Neuronal stem cell (in vitro differentiated cells): ENCODE data around the gene OLFM1.

Source experiments
- DNase-seq: peaks from one replicate; pipeline ENCODE4 v3.0.0-alpha.2; 2013; ENCODE audit warnings: low spot score
- H2AFZ ChIP-seq: one replicate; pipeline ENCODE4 v1.6.1; 2013; ENCODE audit warnings: mild to moderate bottlenecking, low read length, inconsistent platforms
- H2AK5ac ChIP-seq: 2 replicates; pipeline ENCODE4 v1.6.1; 2013; ENCODE audit warnings: low read depth, mild to moderate bottlenecking, inconsistent platforms, low read length, moderate library complexity, mixed read lengths
- H2BK120ac ChIP-seq: 2 replicates; pipeline ENCODE4 v1.6.1; 2013; ENCODE audit warnings: low read depth, mild to moderate bottlenecking, inconsistent platforms, low read length, moderate library complexity, mixed read lengths
- H2BK12ac ChIP-seq: one replicate; pipeline ENCODE4 v1.6.1; 2013; ENCODE audit warnings: low read length, inconsistent platforms
- H2BK15ac ChIP-seq: 2 replicates; pipeline ENCODE4 v1.6.1; 2013; ENCODE audit warnings: mild to moderate bottlenecking, low read length, inconsistent platforms, mixed read lengths
- H2BK5ac ChIP-seq: one replicate; pipeline ENCODE4 v1.6.1; 2013; ENCODE audit warnings: inconsistent platforms, mild to moderate bottlenecking, low read length, moderate library complexity
- H3K14ac ChIP-seq: one replicate; pipeline ENCODE4 v1.6.1; 2013; ENCODE audit warnings: low read length, inconsistent platforms
- H3K18ac ChIP-seq: 2 replicates; pipeline ENCODE4 v1.6.1; 2013; ENCODE audit warnings: low read length, inconsistent platforms
- H3K23ac ChIP-seq: 2 replicates; pipeline ENCODE4 v1.6.1; 2013; ENCODE audit warnings: low read depth, mild to moderate bottlenecking, mixed read lengths, low read length, inconsistent platforms; ENCODE audit not compliant: poor library complexity
- H3K27ac ChIP-seq: replicated peaks from 3 replicates; pipeline ENCODE4 v1.5.1; 2013; ENCODE audit warnings: low read length, inconsistent platforms
- H3K27me3 ChIP-seq, 3 experiments: 2 replicates each; pipeline ENCODE4 v1.6.1; 2013; ENCODE audit warnings: low read length in 3 of 3, mild to moderate bottlenecking in 2 of 3, inconsistent platforms in 1 of 3, low read depth in 1 of 3, mixed read lengths in 1 of 3, moderate library complexity in 1 of 3; ENCODE audit not compliant: control insufficient read depth in 3 of 3, insufficient read depth in 3 of 3
- H3K36me3 ChIP-seq, 2 donors: replicated peaks in 1 of 2; 2 replicates each; pipeline ENCODE4 v1.6.1; 2013; ENCODE audit warnings: low read length in 2 of 2; ENCODE audit not compliant: control insufficient read depth in 2 of 2, insufficient read depth in 2 of 2
- H3K4ac ChIP-seq: 2 replicates; pipeline ENCODE4 v1.6.1; 2013; ENCODE audit warnings: inconsistent platforms, mild to moderate bottlenecking, low read length, moderate library complexity
- H3K4me1 ChIP-seq, 2 donors: 1 replicate in 1 of 2; 2 replicates in 1 of 2; pipeline ENCODE4 v1.6.1; 2013; ENCODE audit warnings: low read length in 2 of 2, low read depth in 1 of 2; ENCODE audit not compliant: control insufficient read depth in 2 of 2, insufficient read depth in 1 of 2
- H3K4me2 ChIP-seq: one replicate; pipeline ENCODE4 v1.6.1; 2013; ENCODE audit warnings: mild to moderate bottlenecking, low read length, inconsistent platforms; ENCODE audit not compliant: insufficient read depth, poor library complexity, severe bottlenecking
- H3K4me3 ChIP-seq, 2 donors: 2 replicates each; pipeline ENCODE4 v1.5.1; 2013; ENCODE audit warnings: low read length in 2 of 2, mild to moderate bottlenecking in 2 of 2, inconsistent platforms in 1 of 2, moderate library complexity in 1 of 2
- H3K79me1 ChIP-seq: one replicate; pipeline ENCODE4 v1.6.1; 2013; ENCODE audit warnings: low read depth, mild to moderate bottlenecking, inconsistent platforms, low read length, moderate library complexity
- H3K9ac ChIP-seq: one replicate; pipeline ENCODE4 v1.6.1; 2013; ENCODE audit warnings: mild to moderate bottlenecking, low read depth, low read length, inconsistent platforms; ENCODE audit not compliant: poor library complexity
- H3K9me3 ChIP-seq, 2 donors: replicated peaks in 1 of 2; 2 replicates each; pipeline versions ENCODE3 to v1.6.1; 2013; ENCODE audit warnings: low read length in 2 of 2, mild to moderate bottlenecking in 2 of 2, inconsistent platforms in 1 of 2, low read depth in 1 of 2, mixed read lengths in 1 of 2, moderate library complexity in 1 of 2; ENCODE audit not compliant: control insufficient read depth in 2 of 2, insufficient read depth in 1 of 2
- H4K8ac ChIP-seq: one replicate; pipeline ENCODE4 v1.6.1; 2013; ENCODE audit warnings: low read depth, mild to moderate bottlenecking, inconsistent platforms, low read length, moderate library complexity
- H4K91ac ChIP-seq: one replicate; pipeline ENCODE4 v1.6.1; 2013; ENCODE audit warnings: low read length, low read depth, mild to moderate bottlenecking, inconsistent platforms; ENCODE audit not compliant: poor library complexity
- WGBS, 2 donors: extraction: QIAGEN DNeasy Blood & Tissue Kit; methylation state at CpG; one replicate each; pipeline ENCODE4 v1.1.7; 2013; ENCODE audit warnings: missing lambda C conversion rate in 2 of 2, mixed read lengths in 1 of 2; ENCODE audit not compliant: insufficient read length in 2 of 2, insufficient replicate concordance in 1 of 2; ENCODE audit errors: extremely low coverage in 2 of 2; 5-methylcytosine and 5-hydroxymethylcytosine counted together

Gene OLFM1

GRCh38 chr9:135073741-135074305 is 13.6 kb upstream of the OLFM1 start:
- no peak overlapping the region for H2BK5ac ChIP-seq
- H3K23ac ChIP-seq = no peak overlapping the region
- H3K4me1 ChIP-seq = peaks cover 6 to 17% of the 10 kb centered on the region in 2 donors
- no peak overlapping the region for H2BK12ac ChIP-seq
- no peak overlapping the region for H3K4me3 ChIP-seq
- peak overlapping the region; percentile 3 for H3K9ac ChIP-seq
- no peak overlapping the region for H4K8ac ChIP-seq
- peaks cover 4% of the 10 kb centered on the region for H3K79me1 ChIP-seq
- no peak overlapping the region for H2AK5ac ChIP-seq
- H3K18ac ChIP-seq = no peak overlapping the region
- H3K14ac ChIP-seq = no peak overlapping the region
- H2AFZ ChIP-seq = no peak overlapping the region
- H3K9me3 ChIP-seq = no peaks in the 10 kb centered on the region
- no peak overlapping the region for H2BK120ac ChIP-seq
- H3K27ac ChIP-seq = no peak overlapping the region
- no peaks in the 10 kb centered on the region for H3K36me3 ChIP-seq
- H3K4me2 ChIP-seq = no peak overlapping the region
- no peak overlapping the region for H3K4ac ChIP-seq
- DNase-seq = no peak
- H2BK15ac ChIP-seq = no peak overlapping the region
- peaks cover 0 to 37% (median 14%) of the 10 kb centered on the region in 3 experiments for H3K27me3 ChIP-seq
- no CpG with 5 or more reads among the region's 9 CpGs for WGBS, 2 donors
- H4K91ac ChIP-seq = no peak overlapping the region

- DNase-seq = no peak
- H2BK12ac ChIP-seq = no peak overlapping the region
- H3K18ac ChIP-seq = no peak overlapping the region
Measured at GRCh38 chr9:135074354-135075233, 12.9 kb upstream of the OLFM1 start.

GRCh38 chr9:135075234-135076142 is 12.0 kb upstream of the OLFM1 start:
- H2AK5ac ChIP-seq = no peak overlapping the region
- no peak overlapping the region for H3K27ac ChIP-seq
- H3K27me3 ChIP-seq = peaks cover 0 to 24% (median 14%) of the 10 kb centered on the region in 3 experiments
- H2BK120ac ChIP-seq = no peak overlapping the region
- no peak overlapping the region for H4K8ac ChIP-seq
- no peak overlapping the region for H2BK5ac ChIP-seq
- H3K36me3 ChIP-seq = no peaks in the 10 kb centered on the region
- H3K4ac ChIP-seq = no peak overlapping the region
- no peak overlapping the region for H3K23ac ChIP-seq
- peak overlapping the region; percentile 68 for H2BK15ac ChIP-seq
- H3K79me1 ChIP-seq = peaks cover 2% of the 10 kb centered on the region
- peak overlapping the region; percentile 31 for H3K14ac ChIP-seq
- peak overlapping the region; percentile 97 for H3K4me2 ChIP-seq
- H3K18ac ChIP-seq = peak overlapping the region; percentile 60
- no peak overlapping the region for H2BK12ac ChIP-seq
- no peak overlapping the region for H4K91ac ChIP-seq
- peak overlapping the region; percentile 95 for H2AFZ ChIP-seq
- peaks cover 6 to 8% of the 10 kb centered on the region in 2 donors for H3K4me1 ChIP-seq
- no peaks in the 10 kb centered on the region for H3K9me3 ChIP-seq
- WGBS, 2 donors = no CpG with 5 or more reads among the region's 90 CpGs
- no peak for DNase-seq
- peak overlapping the region; percentile 39 for H3K9ac ChIP-seq
- H3K4me3 ChIP-seq = peak overlapping the region; percentile 55 to 82

More at GRCh38 chr9:135074354-135075233, 12.9 kb upstream of the OLFM1 start:
- Histone ChIP-seq H3K79me1 (peaks cover 4% of the 10 kb centered on the region), H3K14ac (no peak overlapping the region), H3K9ac (no peak overlapping the region), H2BK5ac (no peak overlapping the region), H4K8ac (no peak overlapping the region), H3K4me1 (peaks cover 6 to 16% of the 10 kb centered on the region in 2 donors), H3K4me3 (peak overlapping the region in 1 of 2 donors; percentile 55), H3K27ac (no peak overlapping the region), H2AK5ac (no peak overlapping the region), H2BK15ac (peak overlapping the region; percentile 68), H4K91ac (no peak overlapping the region), H3K9me3 (no peaks in the 10 kb centered on the region), H2AFZ (peak overlapping the region; percentile 95), H3K4ac (no peak overlapping the region), H2BK120ac (no peak overlapping the region), H3K23ac (no peak overlapping the region), H3K27me3 (peaks cover 0 to 32% (median 14%) of the 10 kb centered on the region in 3 experiments), H3K36me3 (no peaks in the 10 kb centered on the region), H3K4me2 (peak overlapping the region; percentile 97)
- WGBS, 2 donors = no CpG with 5 or more reads among the region's 19 CpGs
